Motor neuron (in vitro differentiated cells): ENCODE measurements around the gene TFG. TPM values are rescaled to one million over a fixed set of nuclear protein-coding genes. Genes with fewer than 3 reads are reported as not detected.

Source experiments
- ATAC-seq, 8 experiments: fragments of 200-7000 bp; cut with Tn5 transposase; replicated peaks in 6 of 8; 2 replicates each; pipeline ENCODE4 v1.8.0; 2021; ENCODE audit warnings: mild to moderate bottlenecking in 8 of 8, moderate library complexity in 8 of 8
- H3K27ac ChIP-seq, 2 donors: fragments of 250-450 bp; sonication (Bioruptor Pico); 2 replicates each; pipeline ENCODE4 v1.9.0; 2021; ENCODE audit warnings: antibody characterized with exemption in 2 of 2, mild to moderate bottlenecking in 2 of 2, moderate library complexity in 1 of 2
- H3K4me1 ChIP-seq, 2 donors: fragments of 250-450 bp; sonication (Bioruptor Pico); replicated peaks in 1 of 2; 2 replicates each; pipeline ENCODE4 v1.6.1; 2021; ENCODE audit warnings: antibody characterized with exemption in 2 of 2, mild to moderate bottlenecking in 2 of 2, moderate library complexity in 1 of 2
- H3K4me3 ChIP-seq, 5 donors: fragments of 250-450 bp; sonication (Bioruptor Pico); 2 replicates each; pipeline ENCODE4 v1.9.0; 2021; ENCODE audit warnings: antibody characterized with exemption in 5 of 5, mild to moderate bottlenecking in 5 of 5, moderate library complexity in 4 of 5
- WGBS, 10 experiments: fragments of 450-650 bp; shearing (Covaris generic); methylation state at CpG; one replicate each; pipeline ENCODE4 v1.0.0; 2022; 5-methylcytosine and 5-hydroxymethylcytosine counted together
- in situ Hi-C, 9 experiments: fragments of 400-800 bp; cut with MboI; loops; one replicate each; pipeline ENCODE4 v1.15.0; 2021; ENCODE audit warnings: low sequenced_read_pairs in 9 of 9, low pct_unique_long_range_greater_than_20kb in 2 of 9; ENCODE audit not compliant: unreplicated experiment in 9 of 9
- total RNA-seq, 8 experiments: library from RNA; unstranded; fragments of 300-600 nt; gene quantifications; 2 replicates each; pipeline versions ENCODE4 v1.2.3 to v1.2.4, GENCODE V29; 2022

TFG gene
- total RNA-seq, 8 experiments from 2014 or later = 61.0 to 134 (median 99.2) TPM

DNA sequence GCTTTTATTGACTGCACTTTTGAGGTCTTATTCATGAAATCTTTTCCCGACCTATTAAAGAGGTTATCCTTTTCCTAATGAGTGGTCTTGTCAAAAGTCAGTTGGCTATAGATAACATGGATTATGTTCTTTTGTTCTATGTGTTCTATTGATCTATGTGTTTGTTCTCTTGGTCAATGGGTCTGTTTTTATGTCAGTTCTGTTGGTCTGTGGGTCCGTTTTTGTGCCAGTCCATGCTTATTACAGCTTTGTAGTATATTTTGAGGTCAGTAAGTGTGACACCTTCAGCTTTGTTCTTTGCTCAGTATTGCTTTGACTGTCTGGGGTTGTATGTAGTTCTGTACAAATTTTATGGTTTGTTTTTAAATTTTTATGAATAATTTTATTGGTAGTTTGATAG is 7.8 kb downstream of the TFG start:
- no peak overlapping the region for H3K27ac ChIP-seq

GRCh38 chr3:100717637-100718487 is 8.6 kb downstream of the TFG start:
- no peak for ATAC-seq
- in situ Hi-C loops = no loop called here
- no peak overlapping the region for H3K27ac ChIP-seq
- H3K4me3 ChIP-seq = no peak overlapping the region
- peaks cover 0 to 12% of the 10 kb centered on the region in 2 donors for H3K4me1 ChIP-seq
- WGBS, 10 experiments = 67 to 100% (median 92%) methylated on average over 1 to 4 of the region's 4 CpGs; no CpG with 5 or more reads in 1 of the 10 experiments

More for the DNA sequence above, 7.8 kb downstream of the TFG start:
- in situ Hi-C loops = no loop called here
- ATAC-seq = no peak
- Histone ChIP-seq H3K4me1 (peaks cover 0 to 12% of the 10 kb centered on the region in 2 donors), H3K4me3 (no peak overlapping the region)
- 79 to 100% (median 90%) methylated on average over 1 to 2 of the region's 2 CpGs for WGBS, 10 experiments

DNA sequence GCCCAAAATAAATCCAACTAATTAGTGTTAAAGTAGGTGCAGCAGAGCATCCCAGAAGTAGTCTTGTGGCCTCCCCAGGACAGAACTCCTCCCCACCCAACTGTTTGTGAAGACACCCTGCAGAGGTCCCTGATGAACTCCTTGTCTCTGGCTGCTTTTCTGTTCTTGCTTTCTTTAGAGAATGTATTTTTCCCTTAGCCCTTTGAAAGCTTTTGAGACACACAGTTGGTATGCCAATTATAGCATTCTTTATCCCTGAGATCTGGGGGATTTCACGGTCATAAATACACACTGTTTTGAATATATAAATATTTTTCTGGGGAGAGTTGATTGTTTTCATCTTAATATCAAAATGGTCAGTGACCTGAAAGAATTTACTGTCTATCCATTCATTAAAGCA is 9.8 kb downstream of the TFG start:
- Histone ChIP-seq H3K4me3 (no peak overlapping the region), H3K4me1 (peaks cover 0 to 12% of the 10 kb centered on the region in 2 donors), H3K27ac (no peak overlapping the region)
- in situ Hi-C loops = no loop called here
- 0 to 40% (median 17%) methylated on average over 1 of the region's 1 CpG; no CpG with 5 or more reads in 3 of the 10 experiments for WGBS, 10 experiments
- peak in 1 of 8 experiments; percentile 26 for ATAC-seq

- Histone ChIP-seq H3K4me1 (peaks cover 0 to 12% of the 10 kb centered on the region in 2 donors), H3K27ac (no peak overlapping the region), H3K4me3 (no peak overlapping the region)
- WGBS, 10 experiments = 43 to 88% (median 77%) methylated on average over 1 to 5 of the region's 5 CpGs; no CpG with 5 or more reads in 2 of the 10 experiments
- in situ Hi-C loops = no loop called here
- ATAC-seq = peak in 1 of 8 experiments; percentile 42
Measured at GRCh38 chr3:100720426-100720825, 11.1 kb downstream of the TFG start.

- H3K4me3 ChIP-seq = no peak overlapping the region
- no peak overlapping the region for H3K27ac ChIP-seq
- in situ Hi-C loops = loop anchor here in 1 of 9 experiments (25.0 kb wide), 1 partner anchor 264 kb away; no protein-coding TSS in a partner anchor
- no peak for ATAC-seq
- WGBS, 10 experiments = 90 to 100% (median 100%) methylated on average over 1 to 3 of the region's 3 CpGs; no CpG with 5 or more reads in 2 of the 10 experiments
- H3K4me1 ChIP-seq = no peaks in the 10 kb centered on the region
Measured at GRCh38 chr3:100725935-100726513, 16.7 kb downstream of the TFG start.

GRCh38 chr3:100726706-100727105 is 17.4 kb downstream of the TFG start:
- no peak for ATAC-seq
- WGBS, 10 experiments = 80 to 100% (median 95%) methylated on average over 1 of the region's 1 CpG; no CpG with 5 or more reads in 4 of the 10 experiments
- Histone ChIP-seq H3K4me1 (no peaks in the 10 kb centered on the region), H3K27ac (no peak overlapping the region), H3K4me3 (no peak overlapping the region)
- in situ Hi-C loops = loop anchor here in 1 of 9 experiments (25.0 kb wide), 1 partner anchor 264 kb away; no protein-coding TSS in a partner anchor

DNA sequence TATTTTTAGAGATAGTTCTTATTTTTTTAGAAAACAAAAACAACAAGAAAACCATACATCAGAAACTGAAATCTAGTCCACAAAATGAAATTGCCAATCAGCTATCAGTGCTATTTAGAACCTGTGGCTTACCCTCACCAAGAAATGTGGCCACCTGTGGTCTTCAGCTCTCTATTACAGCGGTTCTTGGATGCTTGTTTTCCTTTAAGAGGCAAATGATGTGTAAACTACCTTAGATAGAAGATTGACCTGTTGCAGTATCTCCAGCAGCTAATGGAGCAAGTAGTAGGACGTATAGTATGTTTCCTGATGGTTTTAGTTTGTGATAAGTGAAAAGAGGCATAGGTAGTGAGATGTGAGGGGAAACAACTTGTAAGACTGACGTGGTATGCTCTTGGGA is 21.2 kb downstream of the TFG start:
- 89 to 100% (median 96%) methylated on average over 2 to 3 of the region's 3 CpGs; no CpG with 5 or more reads in 1 of the 10 experiments for WGBS, 10 experiments

GRCh38 chr3:100732435-100732834 is 23.1 kb downstream of the TFG start:
- 49 to 94% (median 86%) methylated on average over 1 to 3 of the region's 3 CpGs; no CpG with 5 or more reads in 1 of the 10 experiments for WGBS, 10 experiments
- Histone ChIP-seq H3K27ac (no peak overlapping the region), H3K4me3 (no peak overlapping the region), H3K4me1 (no peaks in the 10 kb centered on the region)
- ATAC-seq = peak in 1 of 8 experiments; percentile 44
- in situ Hi-C loops = loop anchor here in 1 of 9 experiments (25.0 kb wide), 1 partner anchor 270 kb away; no protein-coding TSS in a partner anchor

More for the DNA sequence above, 21.2 kb downstream of the TFG start:
- H3K27ac ChIP-seq = no peak overlapping the region
- no peak overlapping the region for H3K4me3 ChIP-seq
- in situ Hi-C loops = loop anchor here in 1 of 9 experiments (25.0 kb wide), 1 partner anchor 268 kb away; no protein-coding TSS in a partner anchor
- no peaks in the 10 kb centered on the region for H3K4me1 ChIP-seq
- ATAC-seq = no peak

- in situ Hi-C loops = loop anchor here in 1 of 9 experiments (25.0 kb wide), 1 partner anchor 275 kb away; no protein-coding TSS in a partner anchor
- Histone ChIP-seq H3K27ac (no peak overlapping the region), H3K4me3 (no peak overlapping the region), H3K4me1 (no peaks in the 10 kb centered on the region)
- 7 to 71% (median 30%) methylated on average over 1 to 2 of the region's 2 CpGs; no CpG with 5 or more reads in 4 of the 10 experiments for WGBS, 10 experiments
- peak in 6 of 8 experiments; percentile 32 to 52 (median 44) for ATAC-seq
Measured at GRCh38 chr3:100737334-100737733, 28.0 kb downstream of the TFG start.

GRCh38 chr3:100740207-100740606 is 30.9 kb downstream of the TFG start:
- WGBS, 10 experiments = 63 to 100% (median 100%) methylated on average over 1 of the region's 1 CpG; no CpG with 5 or more reads in 1 of the 10 experiments
- peak in 3 of 8 experiments; percentile 22 to 32 (median 24) for ATAC-seq

GRCh38 chr3:100743535-100743934 is 34.2 kb downstream of the TFG start:
- WGBS, 10 experiments = 33 to 100% (median 90%) methylated on average over 1 to 3 of the region's 3 CpGs; no CpG with 5 or more reads in 2 of the 10 experiments
- no peak for ATAC-seq
- no peak overlapping the region for H3K27ac ChIP-seq
- no peak overlapping the region for H3K4me3 ChIP-seq
- in situ Hi-C loops = loop anchor here in 1 of 9 experiments (25.0 kb wide), 1 partner anchor 281 kb away; no protein-coding TSS in a partner anchor
- H3K4me1 ChIP-seq = no peaks in the 10 kb centered on the region

More at GRCh38 chr3:100740207-100740606, 30.9 kb downstream of the TFG start:
- no peak overlapping the region for H3K27ac ChIP-seq
- no peaks in the 10 kb centered on the region for H3K4me1 ChIP-seq
- no peak overlapping the region for H3K4me3 ChIP-seq
- in situ Hi-C loops = loop anchor here in 1 of 9 experiments (25.0 kb wide), 1 partner anchor 278 kb away; no protein-coding TSS in a partner anchor

DNA sequence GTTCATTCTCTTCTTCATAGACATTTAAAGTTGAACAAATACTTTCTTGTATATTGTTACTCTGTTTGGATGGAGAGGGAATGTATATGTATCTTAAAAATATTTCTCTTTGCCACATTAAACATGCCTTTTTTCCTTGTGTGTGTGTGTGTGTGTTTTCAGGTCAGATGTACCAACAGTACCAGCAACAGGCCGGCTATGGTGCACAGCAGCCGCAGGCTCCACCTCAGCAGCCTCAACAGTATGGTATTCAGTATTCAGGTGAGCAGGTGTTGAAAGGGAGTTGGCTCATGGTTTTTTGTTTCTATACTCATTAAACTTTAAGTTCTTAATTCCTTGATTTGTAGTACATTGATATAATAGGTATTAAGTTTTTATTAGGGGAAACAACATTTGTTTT is 35.4 kb downstream of the TFG start:
- Histone ChIP-seq H3K27ac (no peak overlapping the region), H3K4me1 (no peaks in the 10 kb centered on the region), H3K4me3 (no peak overlapping the region)
- no peak for ATAC-seq
- in situ Hi-C loops = loop anchor here in 1 of 9 experiments (25.0 kb wide), 1 partner anchor 282 kb away; no protein-coding TSS in a partner anchor
- 92 to 100% (median 94%) methylated on average over 1 to 2 of the region's 2 CpGs; no CpG with 5 or more reads in 5 of the 10 experiments for WGBS, 10 experiments
